HCT116 (cell line): Measurements from ENCODE around the gene TBCD.

Experiments used
- CBX3 ChIP-seq: IDR thresholded peaks from 2 replicates; pipeline ENCODE4 v1.6.1; 2012; ENCODE audit warnings: low read depth
- EZH2phosphoT487 ChIP-seq: fragments of 200-600 bp; IDR thresholded peaks from 2 replicates; pipeline ENCODE4 v1.6.1; 2018; ENCODE audit warnings: antibody characterized with exemption, borderline replicate concordance
- JUND ChIP-seq: IDR thresholded peaks from 2 replicates; pipeline ENCODE4 v1.6.1; 2012
- POLR2A ChIP-seq: IDR thresholded peaks from 2 replicates; pipeline ENCODE4 v1.7.0; 2011; ENCODE audit warnings: borderline replicate concordance; ENCODE audit not compliant: insufficient read depth, insufficient read length; ENCODE audit errors: extremely low read depth
- POLR2AphosphoS5 ChIP-seq: IDR thresholded peaks from 2 replicates; pipeline ENCODE4 v1.6.1; 2011; ENCODE audit warnings: mild to moderate bottlenecking, low read depth, low read length, moderate library complexity
- TF ChIP-seq, protein P1 (sequence below), 3 experiments: fragments of 200-600 bp in 1 of 3; sonication (generic) in 1 of 3; IDR thresholded peaks in 2 of 3; conservative IDR thresholded peaks in 1 of 3; 2 replicates each; pipeline ENCODE4 v1.5.1; 2012 to 2017; ENCODE audit warnings: low read depth in 2 of 3, low read length in 2 of 3, antibody characterized with exemption in 1 of 3, borderline replicate concordance in 1 of 3, control low read depth in 1 of 3, mild to moderate bottlenecking in 1 of 3, mixed read lengths in 1 of 3, mixed run types in 1 of 3, moderate library complexity in 1 of 3; ENCODE audit not compliant: insufficient read depth in 1 of 3
- TF ChIP-seq, protein P2 (sequence below): IDR thresholded peaks from 2 replicates; pipeline ENCODE4 v1.6.1; 2012
- TF ChIP-seq, protein P3 (sequence below): IDR thresholded peaks from 2 replicates; pipeline ENCODE4 v1.6.1; 2012

DNA sequence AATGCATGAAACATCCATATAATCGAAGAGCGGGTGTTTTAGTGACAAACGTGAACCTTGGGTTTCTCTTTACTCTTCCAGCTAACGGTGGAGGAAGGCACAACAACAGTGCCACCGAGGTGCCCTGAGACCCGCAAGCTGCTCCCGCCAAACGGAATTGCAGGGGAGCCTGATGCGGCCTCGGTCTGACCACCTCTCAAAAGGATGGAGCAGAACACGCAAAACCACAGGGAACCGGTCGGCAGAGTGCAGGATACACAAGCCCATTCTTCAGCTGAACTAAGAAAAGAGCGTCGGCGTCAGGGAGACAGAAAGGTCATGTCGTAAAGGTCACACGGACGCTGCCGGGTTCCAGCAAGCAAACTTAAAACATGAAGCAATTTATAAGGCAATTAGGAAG is 197.5 kb downstream of the TBCD start:
- TF ChIP-seq POLR2AphosphoS5 (no peak), CBX3 (no peak), POLR2A (no peak), JUND (no peak), EZH2phosphoT487 (no peak)
- TF ChIP-seq, protein P1, sequence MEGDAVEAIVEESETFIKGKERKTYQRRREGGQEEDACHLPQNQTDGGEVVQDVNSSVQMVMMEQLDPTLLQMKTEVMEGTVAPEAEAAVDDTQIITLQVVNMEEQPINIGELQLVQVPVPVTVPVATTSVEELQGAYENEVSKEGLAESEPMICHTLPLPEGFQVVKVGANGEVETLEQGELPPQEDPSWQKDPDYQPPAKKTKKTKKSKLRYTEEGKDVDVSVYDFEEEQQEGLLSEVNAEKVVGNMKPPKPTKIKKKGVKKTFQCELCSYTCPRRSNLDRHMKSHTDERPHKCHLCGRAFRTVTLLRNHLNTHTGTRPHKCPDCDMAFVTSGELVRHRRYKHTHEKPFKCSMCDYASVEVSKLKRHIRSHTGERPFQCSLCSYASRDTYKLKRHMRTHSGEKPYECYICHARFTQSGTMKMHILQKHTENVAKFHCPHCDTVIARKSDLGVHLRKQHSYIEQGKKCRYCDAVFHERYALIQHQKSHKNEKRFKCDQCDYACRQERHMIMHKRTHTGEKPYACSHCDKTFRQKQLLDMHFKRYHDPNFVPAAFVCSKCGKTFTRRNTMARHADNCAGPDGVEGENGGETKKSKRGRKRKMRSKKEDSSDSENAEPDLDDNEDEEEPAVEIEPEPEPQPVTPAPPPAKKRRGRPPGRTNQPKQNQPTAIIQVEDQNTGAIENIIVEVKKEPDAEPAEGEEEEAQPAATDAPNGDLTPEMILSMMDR (IDR thresholded peaks at IDR 0.05 in 2 of 3, conservative IDR thresholded peaks at IDR 0.05 in 1 of 3; ENCODE audit: borderline replicate concordance in 1 of 3, insufficient read depth in 1 of 3, low read depth in 2 of 3, low read length in 2 of 3), result no peak
- TF ChIP-seq, protein P2, sequence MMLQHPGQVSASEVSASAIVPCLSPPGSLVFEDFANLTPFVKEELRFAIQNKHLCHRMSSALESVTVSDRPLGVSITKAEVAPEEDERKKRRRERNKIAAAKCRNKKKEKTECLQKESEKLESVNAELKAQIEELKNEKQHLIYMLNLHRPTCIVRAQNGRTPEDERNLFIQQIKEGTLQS, result no peak
- TF ChIP-seq, protein P3, sequence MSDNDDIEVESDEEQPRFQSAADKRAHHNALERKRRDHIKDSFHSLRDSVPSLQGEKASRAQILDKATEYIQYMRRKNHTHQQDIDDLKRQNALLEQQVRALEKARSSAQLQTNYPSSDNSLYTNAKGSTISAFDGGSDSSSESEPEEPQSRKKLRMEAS, result no peak
